Activated CD8-positive, alpha-beta T cell treated with anti-CD3 and anti-CD28 coated beads for 36 hours (primary cell): Measurements from ENCODE around the gene DYRK1A. TPM values are rescaled to one million over a fixed set of nuclear protein-coding genes. Genes with fewer than 3 reads are reported as not detected.

ENCODE experiments used
- ATAC-seq: fragments of 200-7000 bp; cut with Tn5 transposase; one replicate; pipeline ENCODE4 v1.10.0; 2021; ENCODE audit warnings: mild to moderate bottlenecking, moderate library complexity
- CTCF ChIA-PET: fragments of 350-600 bp; sonication (Branson Sonifier 250); formaldehyde crosslinking; loops from one replicate; lab custom pipeline; 2021; ENCODE audit warnings: antibody characterized with exemption; lab: Charles Lee
- POLR2A ChIA-PET: fragments of 350-600 bp; sonication (Branson Sonifier 250); formaldehyde crosslinking; loops from one replicate; lab custom pipeline; 2021; ENCODE audit warnings: antibody characterized with exemption; lab: Charles Lee
- DNase-seq: peaks from one replicate; pipeline ENCODE4 v3.0.0-alpha.2; 2020
- H3K27ac Mint-ChIP-seq: one replicate; pipeline ENCODE4 v1.8.0; 2021; ENCODE audit warnings: mild to moderate bottlenecking, mixed read lengths
- H3K27me3 Mint-ChIP-seq: one replicate; pipeline ENCODE4 v1.8.0; 2021; ENCODE audit warnings: mixed read lengths
- H3K36me3 Mint-ChIP-seq: one replicate; pipeline ENCODE4 v1.8.0; 2021; ENCODE audit warnings: low read depth, mixed read lengths
- H3K4me1 Mint-ChIP-seq: one replicate; pipeline ENCODE4 v1.8.0; 2021; ENCODE audit warnings: low read depth, mixed read lengths
- H3K4me3 Mint-ChIP-seq: one replicate; pipeline ENCODE4 v1.8.0; 2021; ENCODE audit warnings: mild to moderate bottlenecking, moderate library complexity, mixed read lengths
- H3K9me3 Mint-ChIP-seq: one replicate; pipeline ENCODE4 v1.8.0; 2021; ENCODE audit warnings: mixed read lengths
- intact Hi-C: fragments of 100-400 bp; cut with micrococcal nuclease; formaldehyde crosslinking; loops from one replicate; pipeline ENCODE4 v1.10.0; 2022
- total RNA-seq, 2 experiments: library from RNA; stranded (reverse); gene quantifications; one replicate each; pipeline ENCODE4 v1.2.3, GENCODE V29; 2021
- TF ChIP-seq, protein P1 (sequence below): fragments of 200-600 bp; IDR thresholded peaks from one replicate; pipeline ENCODE4 v1.8.0; 2022; ENCODE audit warnings: antibody characterized with exemption, mild to moderate bottlenecking

Gene DYRK1A
- total RNA-seq, 2 experiments from 2014 or later: 57.5 to 58.7 TPM

DNA sequence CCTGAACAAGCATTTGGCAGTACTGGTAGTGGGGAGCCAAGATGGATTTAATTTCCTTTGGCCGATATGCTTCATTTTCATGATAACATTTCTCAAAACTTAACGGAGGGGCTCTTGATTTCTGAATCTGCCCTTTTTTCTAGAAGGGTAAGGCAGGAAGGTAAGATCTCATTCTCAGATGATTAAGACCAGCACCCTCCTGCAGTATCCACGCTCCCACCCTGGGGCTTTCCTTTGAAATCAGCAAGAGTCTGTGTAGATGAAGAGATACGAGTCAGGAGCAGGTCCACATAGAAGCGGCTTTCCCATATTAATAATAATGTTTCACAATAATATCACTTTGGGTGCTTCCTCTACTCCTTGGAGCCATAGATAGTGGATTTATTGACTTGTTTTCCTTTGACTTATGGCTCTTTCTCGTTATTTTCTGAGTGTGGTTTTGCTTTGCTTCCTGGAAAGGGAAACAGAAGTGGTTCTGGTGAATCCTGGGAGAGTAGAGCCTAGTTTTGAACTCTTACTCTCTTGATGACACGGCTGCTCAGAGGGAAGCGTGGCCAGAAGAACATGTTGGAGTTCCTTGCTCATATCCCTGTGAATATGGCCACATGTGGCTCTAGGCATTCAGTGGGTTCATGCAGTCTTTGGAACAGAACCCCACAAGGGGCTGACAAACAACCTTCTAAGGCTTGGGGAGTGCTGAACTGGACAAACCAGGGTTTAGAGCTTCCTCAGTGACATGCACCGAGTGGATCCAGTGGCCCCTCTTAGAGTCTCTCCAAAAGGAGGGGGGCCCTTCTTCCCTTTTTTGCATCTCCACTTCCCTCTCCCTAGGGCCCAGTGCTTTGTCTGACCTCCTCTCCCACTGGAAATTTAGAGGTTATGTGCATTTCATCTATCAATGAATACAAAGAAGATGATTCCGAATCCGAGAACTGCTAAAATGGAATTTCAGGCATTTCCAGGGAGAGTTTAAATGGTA is 195.7 kb downstream of the DYRK1A start:
- Mint-ChIP-seq H3K4me1 (peaks cover 23% of the 10 kb centered on the region), H3K27me3 (no peaks in the 10 kb centered on the region), H3K27ac (peak overlapping the region; percentile 100), H3K4me3 (peak overlapping the region; percentile 95), H3K9me3 (peaks cover 8% of the 10 kb centered on the region), H3K36me3 (no peaks in the 10 kb centered on the region)
- DNase-seq: no peak
- TF ChIP-seq, protein P1, sequence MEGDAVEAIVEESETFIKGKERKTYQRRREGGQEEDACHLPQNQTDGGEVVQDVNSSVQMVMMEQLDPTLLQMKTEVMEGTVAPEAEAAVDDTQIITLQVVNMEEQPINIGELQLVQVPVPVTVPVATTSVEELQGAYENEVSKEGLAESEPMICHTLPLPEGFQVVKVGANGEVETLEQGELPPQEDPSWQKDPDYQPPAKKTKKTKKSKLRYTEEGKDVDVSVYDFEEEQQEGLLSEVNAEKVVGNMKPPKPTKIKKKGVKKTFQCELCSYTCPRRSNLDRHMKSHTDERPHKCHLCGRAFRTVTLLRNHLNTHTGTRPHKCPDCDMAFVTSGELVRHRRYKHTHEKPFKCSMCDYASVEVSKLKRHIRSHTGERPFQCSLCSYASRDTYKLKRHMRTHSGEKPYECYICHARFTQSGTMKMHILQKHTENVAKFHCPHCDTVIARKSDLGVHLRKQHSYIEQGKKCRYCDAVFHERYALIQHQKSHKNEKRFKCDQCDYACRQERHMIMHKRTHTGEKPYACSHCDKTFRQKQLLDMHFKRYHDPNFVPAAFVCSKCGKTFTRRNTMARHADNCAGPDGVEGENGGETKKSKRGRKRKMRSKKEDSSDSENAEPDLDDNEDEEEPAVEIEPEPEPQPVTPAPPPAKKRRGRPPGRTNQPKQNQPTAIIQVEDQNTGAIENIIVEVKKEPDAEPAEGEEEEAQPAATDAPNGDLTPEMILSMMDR: no peak
- ChIA-PET POLR2A (interaction anchor here (0.6 kb wide), 1 partner anchor 89 kb away, joined by 3 read pairs; no protein-coding TSS in a partner anchor), CTCF (no interaction called here)
- no peak for ATAC-seq
- intact Hi-C loops: no loop called here

DNA sequence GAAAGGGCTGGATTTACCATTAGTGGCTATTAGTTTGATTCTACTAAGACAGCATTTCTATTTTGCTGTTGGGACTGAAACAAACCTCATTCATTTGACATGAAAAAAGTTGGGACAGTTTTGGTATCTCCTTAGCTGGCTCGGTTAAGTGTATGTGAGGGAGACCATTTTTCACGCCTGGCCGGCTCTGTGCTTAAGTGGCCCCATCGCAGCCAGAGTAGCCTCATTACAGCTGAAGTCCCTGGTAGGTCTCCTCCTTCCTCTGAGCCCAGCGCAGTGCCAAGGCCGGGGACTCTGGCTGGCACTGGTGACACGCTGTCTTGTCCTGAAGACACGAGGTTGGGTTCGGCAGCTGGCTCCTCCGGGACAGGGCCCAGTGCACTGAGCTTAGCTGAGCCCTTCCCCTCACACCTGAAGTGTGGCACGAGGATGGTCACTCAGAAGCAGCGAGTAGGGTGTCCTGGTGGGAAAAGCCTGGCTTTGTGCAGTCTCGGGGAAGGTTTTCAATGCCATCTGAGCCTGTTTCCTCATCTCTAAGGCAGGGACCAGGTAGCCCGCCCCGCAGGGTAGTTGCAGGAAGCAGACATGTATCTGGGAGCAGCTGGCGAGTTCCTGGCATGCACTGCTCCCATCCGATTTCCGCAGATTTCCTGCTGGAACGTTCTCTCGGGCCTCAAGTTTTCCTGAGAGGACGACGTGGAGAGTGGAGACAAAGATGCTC is 196.5 kb downstream of the DYRK1A start:
- DNase-seq: no peak
- TF ChIP-seq, protein P1: no peak
- peaks cover 23% of the 10 kb centered on the region for H3K4me1 Mint-ChIP-seq
- no peak for ATAC-seq
- POLR2A ChIA-PET: interaction anchor here (0.6 to 1.4 kb wide), 10 partner anchors 9 to 355 kb away, joined by 3 to 7 read pairs (median 4); partner anchors contain the start of gene DYRK1A
- H3K27me3 Mint-ChIP-seq: no peaks in the 10 kb centered on the region
- intact Hi-C loops: no loop called here
- peak overlapping the region; percentile 95 for H3K4me3 Mint-ChIP-seq
- H3K27ac Mint-ChIP-seq: peak overlapping the region; percentile 100
- CTCF ChIA-PET: interaction anchor here (0.5 to 1.8 kb wide), 15 partner anchors 8 to 342 kb away, joined by 3 to 8 read pairs (median 4); partner anchors contain the start of gene VPS26C
- H3K9me3 Mint-ChIP-seq: peaks cover 8% of the 10 kb centered on the region
- H3K36me3 Mint-ChIP-seq: no peaks in the 10 kb centered on the region

DNA sequence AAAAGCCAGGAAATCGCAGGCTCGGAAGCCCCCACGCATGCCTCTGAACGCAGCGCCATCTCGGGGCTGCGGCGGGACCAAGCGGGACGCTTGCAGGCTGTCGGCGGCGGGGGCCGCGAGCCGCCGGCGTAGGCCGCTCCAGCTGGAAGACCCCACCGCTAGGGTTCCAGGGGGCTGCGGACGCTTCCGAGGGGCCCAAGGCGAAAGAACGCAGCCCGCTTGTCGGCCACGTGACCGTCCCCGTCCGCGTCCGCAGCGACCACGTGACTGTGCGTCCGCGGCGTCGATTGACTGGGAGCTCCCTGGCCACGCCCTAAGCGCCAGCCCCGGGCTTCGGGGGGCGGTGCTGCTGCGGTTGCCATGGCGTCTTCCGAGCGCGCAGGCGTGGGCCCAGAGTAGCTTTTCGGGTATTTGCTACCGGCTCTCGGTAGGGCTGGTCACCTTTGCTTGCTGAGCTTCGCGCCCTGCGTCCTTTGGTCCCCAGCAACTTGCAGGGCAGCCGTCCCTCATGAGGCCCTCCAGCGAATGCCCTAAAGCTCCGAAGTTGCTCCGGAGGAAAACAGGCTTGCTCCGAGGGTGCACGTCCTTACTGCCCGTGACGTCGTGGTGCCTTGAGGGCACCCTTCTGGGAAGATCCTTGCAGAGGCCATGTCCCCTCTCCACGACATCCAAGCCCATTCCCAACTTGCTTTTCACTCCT is 197.2 kb downstream of the DYRK1A start:
- peak; percentile 94 for DNase-seq
- intact Hi-C loops: no loop called here
- ChIA-PET POLR2A (interaction anchor here (0.7 to 1.4 kb wide), 15 partner anchors 9 to 492 kb away, joined by 3 to 7 read pairs (median 3); partner anchors contain the start of genes DYRK1A, PIGP and VPS26C), CTCF (interaction anchor here (0.8 to 1.8 kb wide), 23 partner anchors 8 to 343 kb away, joined by 3 to 8 read pairs (median 3); partner anchors contain the start of gene VPS26C)
- H3K27me3 Mint-ChIP-seq: no peaks in the 10 kb centered on the region
- peak overlapping the region; percentile 95 for H3K4me3 Mint-ChIP-seq
- H3K4me1 Mint-ChIP-seq: peaks cover 23% of the 10 kb centered on the region
- TF ChIP-seq, protein P1: peak; percentile 45
- H3K9me3 Mint-ChIP-seq: peaks cover 6% of the 10 kb centered on the region
- peak overlapping the region; percentile 100 for H3K27ac Mint-ChIP-seq
- H3K36me3 Mint-ChIP-seq: no peaks in the 10 kb centered on the region
- ATAC-seq: peak; percentile 80

DNA sequence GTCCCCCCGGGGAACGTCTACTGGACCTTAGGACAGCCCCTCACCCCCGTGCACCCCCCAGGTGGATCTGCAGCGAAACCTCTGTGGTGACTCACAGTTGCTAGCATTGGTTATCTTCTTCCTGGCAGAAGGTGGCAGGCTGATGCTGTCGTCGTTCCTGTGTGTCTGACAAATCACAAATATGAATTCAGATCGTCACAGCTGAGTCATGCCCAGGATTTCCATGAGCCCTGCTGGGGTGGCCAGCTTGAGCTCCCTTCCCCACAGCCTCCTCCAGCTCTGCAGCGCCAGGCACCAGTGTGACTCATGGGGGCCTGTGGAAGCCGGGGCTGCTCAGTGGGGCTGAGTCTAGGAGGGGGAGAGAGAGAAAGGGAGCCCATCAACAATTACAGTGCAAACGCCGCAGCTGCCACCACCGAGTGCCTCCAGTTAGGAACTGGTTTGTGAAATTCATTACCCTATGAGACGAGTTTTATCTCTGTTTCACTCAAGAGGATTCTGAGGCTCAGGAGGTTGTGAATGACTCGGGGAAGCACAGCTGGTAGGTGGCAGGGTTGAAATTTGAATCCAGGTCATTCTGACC is 197.9 kb downstream of the DYRK1A start:
- ChIA-PET POLR2A (interaction anchor here (0.7 to 1.4 kb wide), 15 partner anchors 11 to 492 kb away, joined by 3 to 7 read pairs (median 3); partner anchors contain the start of genes DYRK1A, PIGP and VPS26C), CTCF (interaction anchor here (0.8 to 1.8 kb wide), 23 partner anchors 9 to 344 kb away, joined by 3 to 8 read pairs (median 3); partner anchors contain the start of gene VPS26C)
- TF ChIP-seq, protein P1: no peak
- peak overlapping the region; percentile 100 for H3K27ac Mint-ChIP-seq
- ATAC-seq (peak; percentile 85), DNase-seq (peak; percentile 96)
- peak overlapping the region; percentile 95 for H3K4me3 Mint-ChIP-seq
- intact Hi-C loops: no loop called here
- H3K9me3 Mint-ChIP-seq: peaks cover 6% of the 10 kb centered on the region
- H3K4me1 Mint-ChIP-seq: peaks cover 23% of the 10 kb centered on the region
- H3K27me3 Mint-ChIP-seq: no peaks in the 10 kb centered on the region
- H3K36me3 Mint-ChIP-seq: no peaks in the 10 kb centered on the region
